Skeletal muscle satellite cell (primary cell): ENCODE measurements around the gene PELI2.

Source experiments
- H3K27me3 ChIP-seq: 2 replicates; pipeline ENCODE4 v1.7.0; 2013; ENCODE audit warnings: low read length; ENCODE audit not compliant: control insufficient read depth, insufficient read depth
- H3K36me3 ChIP-seq: 2 replicates; pipeline ENCODE4 v1.7.0; 2013; ENCODE audit warnings: mild to moderate bottlenecking, control low read depth, low read length; ENCODE audit not compliant: insufficient read depth
- H3K4me1 ChIP-seq: 2 replicates; pipeline ENCODE4 v1.7.0; 2013; ENCODE audit warnings: low read length; ENCODE audit not compliant: control insufficient read depth, insufficient read depth
- H3K4me2 ChIP-seq: 2 replicates; pipeline ENCODE4 v1.7.0; 2013; ENCODE audit warnings: mild to moderate bottlenecking, low read length
- H3K4me3 ChIP-seq: 2 replicates; pipeline ENCODE4 v1.7.0; 2013; ENCODE audit warnings: low read length
- H3K9ac ChIP-seq: 2 replicates; pipeline ENCODE4 v1.7.0; 2013; ENCODE audit warnings: mild to moderate bottlenecking, low read depth, low read length, moderate library complexity
- H3K9me3 ChIP-seq: replicated peaks from 2 replicates; pipeline ENCODE4 v1.7.0; 2013; ENCODE audit warnings: mild to moderate bottlenecking, control low read depth, low read length

PELI2 gene

DNA sequence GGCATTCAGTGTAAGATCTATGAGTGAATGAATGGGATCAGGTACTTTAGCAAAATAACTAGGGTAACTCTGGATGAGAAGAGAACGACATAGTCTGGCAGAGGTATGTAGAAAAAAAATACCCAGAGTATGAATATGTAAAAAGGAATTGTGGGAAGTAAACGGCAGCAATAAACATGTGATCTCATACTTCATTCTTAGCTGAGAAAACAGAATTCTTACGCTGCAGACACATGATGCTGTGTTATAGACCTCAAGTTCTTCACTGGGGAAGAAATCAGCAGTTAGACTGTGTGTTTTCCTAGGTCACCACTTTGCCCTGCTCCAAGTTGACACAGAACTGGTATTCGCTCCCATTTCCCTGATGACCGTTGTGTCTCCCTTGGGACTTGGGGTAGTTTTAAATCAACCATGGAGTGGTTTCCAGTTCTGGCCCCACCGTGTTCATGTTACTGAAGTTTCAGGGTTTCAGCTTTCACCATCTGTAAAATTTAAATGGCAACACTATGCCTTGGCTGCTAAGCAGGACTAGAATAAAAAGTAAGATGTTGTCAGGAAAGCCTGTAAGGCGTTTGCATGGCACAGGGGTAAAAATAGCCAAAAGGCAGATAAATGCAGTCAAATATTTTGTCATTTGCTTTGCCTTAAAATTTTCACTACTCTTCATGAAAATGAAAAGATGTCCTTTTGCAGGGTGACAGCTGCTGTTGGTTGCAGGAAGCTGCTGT, 223.7 kb downstream of the PELI2 start:
- Histone ChIP-seq H3K4me3 (no peak overlapping the region), H3K4me1 (peaks cover 30% of the 10 kb centered on the region), H3K9me3 (no peaks in the 10 kb centered on the region), H3K36me3 (no peaks in the 10 kb centered on the region), H3K9ac (peak overlapping the region; percentile 1), H3K4me2 (peak overlapping the region; percentile 2), H3K27me3 (no peaks in the 10 kb centered on the region)

DNA sequence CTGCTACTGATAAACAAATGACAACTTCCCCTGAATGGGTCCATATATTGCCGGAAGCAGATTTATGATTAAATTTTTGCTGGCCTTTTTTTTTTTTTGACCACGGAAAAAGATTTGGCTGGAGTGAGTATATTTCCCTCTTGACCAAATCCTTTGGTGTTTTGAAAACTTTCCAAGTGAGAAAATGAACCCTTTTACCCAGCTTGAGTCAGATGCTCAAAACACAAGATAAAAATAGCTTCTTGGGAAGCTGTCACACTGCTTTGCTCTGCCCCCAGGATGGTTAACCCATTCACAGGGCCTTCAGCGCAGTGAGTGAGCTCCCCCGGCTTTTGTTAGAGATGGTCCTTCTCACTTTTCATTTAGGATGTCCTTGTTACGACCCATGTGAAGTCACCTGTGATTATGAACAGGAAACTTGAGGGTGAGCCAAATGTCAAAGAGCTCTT, 224.3 kb downstream of the PELI2 start:
- no peaks in the 10 kb centered on the region for H3K27me3 ChIP-seq
- peak overlapping the region; percentile 22 for H3K4me3 ChIP-seq
- no peaks in the 10 kb centered on the region for H3K36me3 ChIP-seq
- no peaks in the 10 kb centered on the region for H3K9me3 ChIP-seq
- peak overlapping the region; percentile 39 for H3K4me2 ChIP-seq
- H3K9ac ChIP-seq: peak overlapping the region; percentile 31
- peaks cover 30% of the 10 kb centered on the region for H3K4me1 ChIP-seq

DNA sequence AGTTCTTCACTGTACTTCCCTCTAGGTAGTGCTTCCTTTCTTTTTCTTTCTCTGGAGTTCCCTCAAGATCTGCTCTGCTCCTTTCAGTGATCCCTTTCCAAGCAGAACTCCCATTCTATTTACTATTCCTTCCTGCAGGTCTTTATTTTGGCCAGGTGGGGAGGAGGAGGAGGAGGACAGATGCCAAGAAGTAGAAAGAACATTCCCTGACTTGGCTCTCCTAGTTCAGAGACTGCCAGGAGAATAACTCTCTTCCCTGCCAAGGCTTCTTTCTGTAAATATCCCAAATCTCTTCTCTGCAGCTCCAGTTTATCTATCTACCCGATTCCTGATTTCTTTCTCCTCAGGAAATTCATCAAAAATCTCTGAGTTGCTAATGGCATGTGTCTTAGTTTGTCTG, 231.7 kb downstream of the PELI2 start:
- H3K4me1 ChIP-seq: no peaks in the 10 kb centered on the region

More for the DNA sequence above, 231.7 kb downstream of the PELI2 start:
- Histone ChIP-seq H3K4me3 (no peak overlapping the region), H3K4me2 (no peak overlapping the region), H3K27me3 (no peaks in the 10 kb centered on the region), H3K9ac (no peak overlapping the region), H3K9me3 (no peaks in the 10 kb centered on the region), H3K36me3 (no peaks in the 10 kb centered on the region)
